VCaP (cell line): ENCODE measurements around the gene TIE1.

Source experiments
- H3K27ac ChIP-seq: fragments of 450-650 bp; 2 replicates; pipeline ENCODE4 v1.5.1; 2017
- CTCF ChIP-seq: fragments of 450-650 bp; conservative IDR thresholded peaks from 2 replicates; pipeline ENCODE4 v1.5.1; 2017; ENCODE audit warnings: mild to moderate bottlenecking, moderate library complexity

TIE1 gene

GRCh38 chr1:43282220-43283195 lies 18.3 kb upstream of the TIE1 start:
- TF ChIP-seq CTCF: no peak
- H3K27ac ChIP-seq: no peak overlapping the region

- TF ChIP-seq CTCF: no peak
These were observed 16.7 kb upstream of the TIE1 start for GRCh38 chr1:43284065-43284464.

GRCh38 chr1:43284546-43285110 lies 16.2 kb upstream of the TIE1 start:
- TF ChIP-seq CTCF: no peak
- peak overlapping the region; percentile 73 for H3K27ac ChIP-seq

More at GRCh38 chr1:43284065-43284464, 16.7 kb upstream of the TIE1 start:
- H3K27ac ChIP-seq: no peak overlapping the region

- peak within 1 kb of the TSS; percentile 73 for H3K27ac ChIP-seq
- TF ChIP-seq CTCF: peak; percentile 79
These were observed 15.4 kb upstream of the TIE1 start, which contains the start of gene C1orf210 for GRCh38 chr1:43285269-43285990. Gene C1orf210, minus strand, starts transcription at chr1:43285581. Its CDS starts 2,311 bp downstream, at chr1:43283270.

GRCh38 chr1:43286115-43286514 lies 14.7 kb upstream of the TIE1 start:
- peak overlapping the region; percentile 73 for H3K27ac ChIP-seq
- no peak for TF ChIP-seq CTCF

GRCh38 chr1:43286533-43286932 lies 14.2 kb upstream of the TIE1 start:
- no peak for TF ChIP-seq CTCF
- H3K27ac ChIP-seq: peak overlapping the region; percentile 73; the same call in 1 of the 2 replicates
